HG03135 (cell line): ENCODE data around the gene ARFGEF3.
"Not testable (repeated sequence)": the region's sequence is repeated elsewhere in the genome, so short reads cannot be mapped to it uniquely, and the experiment has no call there.

ENCODE experiments used
- ATAC-seq: cut with Tn5 transposase; IDR thresholded peaks from one replicate; pipeline ENCODE4 v1.9.1; 2021; ENCODE audit warnings: mild to moderate bottlenecking, moderate library complexity; ENCODE audit not compliant: unreplicated experiment

The ARFGEF3 gene

GRCh38 chr6:138346302-138347195 is 184.8 kb downstream of the ARFGEF3 start:
- ATAC-seq = no peak

- ATAC-seq = no peak
Observed at GRCh38 chr6:138347864-138348263, 186.1 kb downstream of the ARFGEF3 start.

DNA sequence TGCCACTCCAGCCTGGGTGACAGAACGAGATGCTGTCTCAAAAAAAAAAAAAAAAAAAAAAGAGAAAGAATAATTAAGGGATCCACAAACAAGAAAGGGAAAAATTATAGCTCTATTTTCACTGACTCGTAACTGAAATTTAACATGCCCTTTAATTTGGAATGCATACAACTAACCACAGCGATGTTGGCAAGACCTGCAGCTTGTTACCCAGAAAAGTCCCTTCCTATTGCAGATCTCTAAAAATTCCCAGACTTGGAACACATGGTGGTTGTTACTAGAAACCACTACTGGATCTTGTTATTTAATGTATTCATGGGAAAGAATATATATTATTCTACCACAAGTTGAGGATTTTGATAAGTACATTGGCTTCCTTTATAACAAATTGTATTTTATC is 188.2 kb downstream of the ARFGEF3 start:
- ATAC-seq = no peak

DNA sequence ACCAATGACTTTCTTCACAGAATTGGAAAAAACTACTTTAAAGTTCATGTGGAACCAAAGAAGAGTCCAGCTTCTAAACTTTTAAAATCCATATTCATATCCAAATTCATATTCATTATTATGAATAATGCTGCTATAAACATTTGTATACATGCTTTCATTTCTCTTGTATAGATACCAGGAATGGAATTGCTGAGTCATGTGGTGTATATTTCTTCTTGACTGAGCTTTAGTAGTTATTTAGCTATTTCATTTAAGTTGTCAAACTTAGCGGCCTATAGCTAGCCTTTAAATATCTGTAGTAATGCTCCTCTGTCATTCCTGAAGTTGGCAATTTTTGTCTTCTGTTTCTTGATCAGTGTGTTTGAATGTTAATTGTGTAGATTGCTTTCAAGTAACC is 196.2 kb downstream of the ARFGEF3 start:
- ATAC-seq = no peak

GRCh38 chr6:138368684-138369083 is 206.9 kb downstream of the ARFGEF3 start:
- ATAC-seq = not testable (repeated sequence)

GRCh38 chr6:138370631-138371451 is 209.1 kb downstream of the ARFGEF3 start:
- no peak for ATAC-seq

- no peak for ATAC-seq
Observed at GRCh38 chr6:138371452-138371711, 209.6 kb downstream of the ARFGEF3 start.

DNA sequence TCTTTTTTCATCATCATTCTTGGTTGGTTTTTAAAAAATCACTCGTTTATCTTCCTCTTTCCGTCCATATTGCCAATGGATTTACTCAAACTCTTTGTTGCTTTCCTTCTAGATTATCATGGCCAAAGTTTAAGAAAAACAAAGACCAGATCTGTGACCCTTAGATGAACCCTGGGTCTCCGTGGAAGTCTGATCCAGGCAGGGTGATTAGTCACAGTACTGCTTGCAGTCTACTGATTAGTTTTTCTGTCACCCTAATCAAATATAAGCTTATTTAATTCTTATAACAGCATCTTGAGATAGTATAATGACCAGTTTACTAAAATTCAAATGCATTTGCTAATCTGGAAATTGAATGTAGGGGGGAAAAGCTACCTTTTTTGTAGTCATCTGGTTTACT is 210.0 kb downstream of the ARFGEF3 start:
- no peak for ATAC-seq

DNA sequence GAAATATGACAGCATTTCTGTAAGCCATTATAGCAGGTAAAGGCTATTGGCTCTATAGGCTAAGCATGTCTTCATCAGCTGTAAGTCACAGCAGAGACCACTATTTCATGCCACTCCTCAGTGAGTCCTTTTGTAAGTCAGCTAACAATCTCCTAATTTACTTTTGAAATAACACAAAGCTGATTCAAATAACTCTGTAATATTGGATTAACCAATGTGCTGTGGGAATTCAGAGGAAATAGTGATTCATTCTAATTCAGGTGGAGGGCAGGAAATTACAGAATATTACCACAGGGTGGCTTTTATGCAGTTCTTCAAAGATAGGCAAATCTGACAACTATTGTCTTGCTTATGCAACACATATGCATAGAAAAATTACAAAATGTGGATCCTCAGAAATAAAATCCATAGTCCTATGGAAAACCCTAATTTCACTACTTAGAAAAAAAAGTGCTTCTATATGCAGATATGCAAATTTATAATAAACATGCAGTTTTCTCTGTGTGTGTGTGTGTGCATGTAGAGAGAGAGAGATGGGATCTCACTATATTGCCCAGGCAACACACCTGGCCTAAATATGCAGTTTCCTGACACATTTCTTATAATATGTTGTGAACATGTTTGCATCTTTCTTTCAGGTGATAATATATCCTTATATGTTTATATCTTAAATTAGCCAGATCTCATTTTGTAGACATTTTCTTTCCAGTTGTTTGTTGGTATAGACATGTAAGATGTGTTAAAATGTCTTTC is 211.1 kb downstream of the ARFGEF3 start:
- no peak for ATAC-seq

GRCh38 chr6:138374230-138374629 is 212.5 kb downstream of the ARFGEF3 start:
- no peak for ATAC-seq

GRCh38 chr6:138374815-138375214 is 213.1 kb downstream of the ARFGEF3 start:
- no peak for ATAC-seq

DNA sequence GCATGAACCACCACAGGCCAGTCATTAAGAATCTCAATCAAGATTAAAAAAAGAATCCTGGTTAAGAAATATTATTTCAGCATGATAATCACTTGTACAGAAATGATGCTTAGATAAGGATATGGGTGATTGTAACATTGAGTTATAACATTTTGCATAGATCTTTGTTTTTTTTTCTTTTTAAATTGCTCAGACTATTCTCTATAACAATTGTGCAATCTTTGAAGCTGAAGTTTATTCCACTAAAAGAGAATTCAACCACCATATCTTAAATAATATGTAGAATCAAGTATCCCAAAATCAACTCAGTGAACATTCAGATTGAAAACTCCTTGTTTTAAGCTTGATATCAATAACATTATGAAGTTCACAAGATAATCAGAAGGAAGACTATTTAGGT is 215.3 kb downstream of the ARFGEF3 start:
- ATAC-seq = no peak

GRCh38 chr6:138377844-138378243 is 216.1 kb downstream of the ARFGEF3 start, which contains the start of gene SMIM28:
Gene SMIM28 (plus strand): TSS chr6:138377905. CDS start chr6:138378073, 168 bp downstream.
- no peak for ATAC-seq

DNA sequence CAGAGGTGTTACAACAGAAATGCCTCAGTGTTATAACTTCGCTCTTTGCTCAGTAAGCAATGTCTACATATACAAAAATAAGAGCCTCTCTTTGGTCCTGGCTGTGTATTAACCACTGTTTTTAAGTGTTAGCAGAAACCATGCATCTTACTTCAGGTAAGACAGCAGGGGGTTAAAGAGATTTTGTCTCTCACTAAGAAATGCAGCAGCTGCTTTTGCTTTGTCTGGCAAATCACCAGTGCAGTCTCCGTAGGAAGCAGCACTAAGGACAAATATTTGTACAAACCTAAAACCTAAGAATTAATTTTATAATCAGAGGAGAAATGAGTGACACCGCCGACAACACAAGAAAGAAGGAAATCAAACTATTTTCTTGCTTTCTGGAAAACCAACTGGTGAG is 216.7 kb downstream of the ARFGEF3 start:
- ATAC-seq = no peak

DNA sequence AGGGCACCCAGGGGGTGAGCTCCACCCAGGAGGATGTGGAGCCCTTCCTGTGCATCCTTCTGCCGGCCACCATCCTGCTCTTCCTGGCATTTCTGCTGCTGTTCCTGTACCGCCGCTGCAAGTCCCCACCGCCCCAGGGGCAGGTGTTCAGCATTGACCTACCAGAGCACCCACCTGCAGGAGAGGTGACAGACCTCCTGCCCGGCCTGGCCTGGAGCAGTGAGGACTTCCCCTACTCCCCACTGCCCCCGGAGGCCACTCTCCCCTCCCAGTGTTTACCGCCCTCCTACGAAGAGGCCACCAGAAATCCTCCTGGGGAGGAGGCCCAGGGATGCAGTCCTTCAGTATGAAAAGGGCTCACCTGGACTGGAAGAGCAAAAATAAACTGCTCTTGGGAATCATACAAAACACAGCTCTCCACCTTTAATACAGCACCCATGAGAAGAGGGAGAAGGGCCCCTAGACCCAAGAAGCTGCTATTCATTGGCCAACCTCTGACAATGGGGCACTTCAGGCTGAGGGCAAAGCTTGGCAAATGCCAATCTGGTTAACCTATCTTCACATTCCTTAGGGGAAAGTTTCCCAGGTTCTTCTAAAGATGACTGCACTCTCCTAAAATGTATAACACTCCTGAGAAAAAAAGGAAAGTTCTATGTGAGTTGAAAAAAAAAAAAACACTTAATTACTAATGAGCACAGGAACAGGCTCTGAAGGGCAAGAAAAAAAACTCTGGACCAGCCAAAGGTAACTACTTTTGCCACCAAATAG is 220.9 kb downstream of the ARFGEF3 start:
- no peak for ATAC-seq

DNA sequence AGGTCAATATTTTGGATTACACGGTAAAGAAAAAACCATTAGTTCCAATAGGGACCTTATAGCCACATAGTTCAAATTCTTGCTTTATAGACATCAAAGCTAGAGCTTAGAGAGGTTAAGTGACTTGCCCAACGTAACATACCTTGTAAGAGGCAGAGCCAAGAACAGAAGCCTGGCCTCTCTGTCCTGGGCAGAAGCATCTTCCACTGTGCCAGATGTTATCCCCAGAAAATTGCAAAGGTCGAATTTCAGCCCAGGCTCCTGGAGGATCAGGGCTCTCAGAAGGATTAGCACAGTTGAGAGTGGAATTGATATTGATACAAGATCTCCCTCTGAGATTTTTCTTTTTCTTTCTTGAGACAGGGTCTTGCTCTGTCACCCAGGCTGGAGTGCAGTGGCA is 222.0 kb downstream of the ARFGEF3 start:
- no peak for ATAC-seq

- ATAC-seq = no peak
Observed at GRCh38 chr6:138386897-138387296, 225.2 kb downstream of the ARFGEF3 start.

- no peak for ATAC-seq
Observed at GRCh38 chr6:138387577-138388368, 226.0 kb downstream of the ARFGEF3 start.

GRCh38 chr6:138389551-138389950 is 227.8 kb downstream of the ARFGEF3 start:
- no peak for ATAC-seq
